Measurements from ENCODE around the gene MYL11. TPM values are rescaled to one million over a fixed set of nuclear protein-coding genes. Genes with fewer than 3 reads are reported as not detected.

The MYL11 gene
- total RNA-seq, 1 experiment from 2014 or later, result not detected

DNA sequence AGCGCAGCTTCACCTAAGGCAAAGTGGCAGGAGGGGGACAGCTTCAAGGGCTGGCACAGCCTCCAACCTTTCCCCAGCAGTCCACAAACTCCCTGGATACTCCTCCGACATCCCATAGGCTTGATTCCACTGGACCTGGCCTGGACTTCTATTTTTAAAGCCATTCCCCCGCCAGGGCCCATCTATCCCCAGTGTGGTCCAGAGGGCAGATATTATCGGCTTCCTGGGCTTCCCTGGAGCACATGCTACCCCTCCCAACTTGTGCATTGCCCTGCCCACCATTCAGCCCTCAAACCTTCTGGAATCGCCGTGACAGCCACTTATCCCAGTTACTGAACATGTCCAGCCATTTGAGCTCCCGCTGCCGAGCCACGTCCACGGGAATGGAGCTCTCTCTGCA is 9.4 kb upstream of the MYL11 start:
- Histone ChIP-seq H3K4me3 (replicated peaks in 1 of 2; ENCODE audit: low read depth in 1 of 2, low read length in 2 of 2) (no peak overlapping the region), H3K9ac (ENCODE audit: low read length) (no peak overlapping the region), H3K27ac (ENCODE audit: low read depth, low read length) (no peak overlapping the region), H3K79me2 (ENCODE audit: insufficient read depth, low read length) (peaks cover 87% of the 10 kb centered on the region), H3K9me2 (ENCODE audit: insufficient read depth) (no peaks in the 10 kb centered on the region), H3K4me1 (ENCODE audit: control insufficient read depth in 1 of 2, insufficient read depth in 2 of 2, low read length in 2 of 2) (peaks cover 12 to 18% of the 10 kb centered on the region in 2 experiments), H3K9me3 (ENCODE audit: control insufficient read depth in 1 of 2, insufficient read depth in 1 of 2, low read depth in 1 of 2, low read length in 2 of 2) (no peaks in the 10 kb centered on the region), H2AFZ (ENCODE audit: low read depth, low read length, poor library complexity, severe bottlenecking) (no peak overlapping the region), H3K36me3 (ENCODE audit: control insufficient read depth in 1 of 2, insufficient read depth in 2 of 2, low read length in 2 of 2) (peaks cover 15 to 20% of the 10 kb centered on the region in 2 experiments), H3K27me3 (ENCODE audit: insufficient read depth, low read length) (no peaks in the 10 kb centered on the region), H3K4me2 (ENCODE audit: low read length) (no peak overlapping the region), H4K20me1 (ENCODE audit: insufficient read depth) (no peaks in the 10 kb centered on the region)
- DNase-seq (ENCODE audit: low read depth, low spot score), result no peak
- ChIA-PET CTCF (interaction anchor here (0.9 kb wide), 1 partner anchor 44 kb away, joined by 3 read pairs; no protein-coding TSS in a partner anchor), RAD21 (ENCODE audit: low non-redundant PET in 1 of 2, low total read pairs in 2 of 2, uncharacterized antibody in 2 of 2, unreplicated experiment in 2 of 2) (no interaction called here), POLR2A (no interaction called here)
- intact Hi-C loops (cut with micrococcal nuclease), result no loop called here
- no TSS peak for BruUV-seq (replicated peaks)
- no peak for ATAC-seq
- no peak for TF ChIP-seq POLR2AphosphoS5 (IDR thresholded peaks at IDR 0.05; ENCODE audit: low read depth, low read length)
- no peak for TF ChIP-seq CEBPB (IDR thresholded peaks at IDR 0.05; ENCODE audit: low read depth)
- TF ChIP-seq, protein P1, sequence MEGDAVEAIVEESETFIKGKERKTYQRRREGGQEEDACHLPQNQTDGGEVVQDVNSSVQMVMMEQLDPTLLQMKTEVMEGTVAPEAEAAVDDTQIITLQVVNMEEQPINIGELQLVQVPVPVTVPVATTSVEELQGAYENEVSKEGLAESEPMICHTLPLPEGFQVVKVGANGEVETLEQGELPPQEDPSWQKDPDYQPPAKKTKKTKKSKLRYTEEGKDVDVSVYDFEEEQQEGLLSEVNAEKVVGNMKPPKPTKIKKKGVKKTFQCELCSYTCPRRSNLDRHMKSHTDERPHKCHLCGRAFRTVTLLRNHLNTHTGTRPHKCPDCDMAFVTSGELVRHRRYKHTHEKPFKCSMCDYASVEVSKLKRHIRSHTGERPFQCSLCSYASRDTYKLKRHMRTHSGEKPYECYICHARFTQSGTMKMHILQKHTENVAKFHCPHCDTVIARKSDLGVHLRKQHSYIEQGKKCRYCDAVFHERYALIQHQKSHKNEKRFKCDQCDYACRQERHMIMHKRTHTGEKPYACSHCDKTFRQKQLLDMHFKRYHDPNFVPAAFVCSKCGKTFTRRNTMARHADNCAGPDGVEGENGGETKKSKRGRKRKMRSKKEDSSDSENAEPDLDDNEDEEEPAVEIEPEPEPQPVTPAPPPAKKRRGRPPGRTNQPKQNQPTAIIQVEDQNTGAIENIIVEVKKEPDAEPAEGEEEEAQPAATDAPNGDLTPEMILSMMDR (IDR thresholded peaks at IDR 0.05 in 2 of 3, conservative IDR thresholded peaks at IDR 0.05 in 1 of 3; ENCODE audit: borderline replicate concordance in 1 of 3, insufficient read depth in 1 of 3, low read depth in 2 of 3, low read length in 2 of 3), result no peak
- no peak for TF ChIP-seq SRF (IDR thresholded peaks at IDR 0.05; ENCODE audit: low read depth)
- no peak for TF ChIP-seq REST (IDR thresholded peaks at IDR 0.05; ENCODE audit: low read depth)
- TF ChIP-seq EGR1 (IDR thresholded peaks at IDR 0.05; ENCODE audit: low read depth), result no peak
- no peak for TF ChIP-seq RAD21 (IDR thresholded peaks at IDR 0.05; ENCODE audit: low read depth)
- no peak for TF ChIP-seq SIN3A (IDR thresholded peaks at IDR 0.05; ENCODE audit: low read depth)
